T-cell (primary cell): ENCODE results near the gene DNAI7. TPM values are rescaled to one million over a fixed set of nuclear protein-coding genes. Genes with fewer than 3 reads are reported as not detected.

ENCODE experiments used
- ATAC-seq, 4 experiments: fragments of 200-7000 bp in 3 of 4; fragments of 150-1000 bp in 1 of 4; cut with Tn5 transposase; replicated peaks in 1 of 4; 1 replicate in 3 of 4; 2 replicates in 1 of 4; pipeline ENCODE4 v1.10.0; 2021; ENCODE audit warnings: moderate library complexity in 3 of 4, mild to moderate bottlenecking in 2 of 4, moderate number of reproducible peaks in 1 of 4
- CTCF ChIA-PET, 2 donors: fragments of 300-600 bp; sonication (Branson Sonifier 250); formaldehyde crosslinking; loops; one replicate each; lab custom pipeline; 2022; ENCODE audit warnings: antibody characterized with exemption in 2 of 2; lab: Charles Lee
- POLR2A ChIA-PET, 2 donors: fragments of 300-600 bp; sonication (Branson Sonifier 250); formaldehyde crosslinking; loops; one replicate each; lab custom pipeline; 2022; ENCODE audit warnings: antibody characterized with exemption in 2 of 2; lab: Charles Lee
- DNase-seq, 35 experiments: peaks; one replicate each; pipeline versions ENCODE4 v3.0.0 to v3.0.0-alpha.2; 2013 to 2023
- H3K27ac ChIP-seq: one replicate; pipeline ENCODE4 v1.5.1; 2013; ENCODE audit warnings: low read length
- H3K27me3 ChIP-seq, 2 experiments: replicated peaks in 1 of 2; 1 replicate in 1 of 2; 2 replicates in 1 of 2; pipeline versions ENCODE4 v1.6.1 to v1.7.0; 2013; ENCODE audit warnings: low read length in 1 of 2, mixed read lengths in 1 of 2; ENCODE audit not compliant: control insufficient read depth in 2 of 2, insufficient read depth in 2 of 2; ENCODE audit errors: extremely low read depth in 1 of 2
- H3K36me3 ChIP-seq, 2 donors: 1 replicate in 1 of 2; 2 replicates in 1 of 2; pipeline versions ENCODE4 v1.6.1 to v1.7.0; 2013; ENCODE audit warnings: low read length in 1 of 2; ENCODE audit not compliant: control insufficient read depth in 2 of 2, insufficient read depth in 1 of 2; ENCODE audit errors: extremely low read depth in 1 of 2
- H3K4me1 ChIP-seq, 2 experiments: 1 replicate in 1 of 2; 2 replicates in 1 of 2; pipeline versions ENCODE4 v1.6.1 to v1.7.0; 2013; ENCODE audit warnings: low read length in 2 of 2, mixed read lengths in 1 of 2; ENCODE audit not compliant: insufficient read depth in 2 of 2, control insufficient read depth in 1 of 2; ENCODE audit errors: extremely low read depth in 1 of 2
- H3K4me3 ChIP-seq, 2 donors: 1 replicate in 1 of 2; 2 replicates in 1 of 2; pipeline versions ENCODE4 v1.5.1 to v1.7.0; 2013; ENCODE audit warnings: mild to moderate bottlenecking in 2 of 2, low read length in 1 of 2, moderate library complexity in 1 of 2; ENCODE audit not compliant: control insufficient read depth in 1 of 2; ENCODE audit errors: extremely low read depth in 1 of 2
- H3K9me3 ChIP-seq: 2 replicates; pipeline ENCODE4 v1.7.0; 2013
- H3K27ac Mint-ChIP-seq, 2 donors: one replicate each; pipeline ENCODE4 v1.8.0; 2020 to 2021; ENCODE audit warnings: mild to moderate bottlenecking in 2 of 2, mixed read lengths in 2 of 2
- H3K27me3 Mint-ChIP-seq, 2 donors: one replicate each; pipeline ENCODE4 v1.8.0; 2021 to 2022; ENCODE audit warnings: mixed read lengths in 2 of 2
- H3K36me3 Mint-ChIP-seq: one replicate; pipeline ENCODE4 v1.8.0; 2021; ENCODE audit warnings: mixed read lengths
- H3K4me1 Mint-ChIP-seq, 3 donors: one replicate each; pipeline ENCODE4 v1.8.0; 2020 to 2022; ENCODE audit warnings: mixed read lengths in 3 of 3, mild to moderate bottlenecking in 1 of 3
- H3K4me3 Mint-ChIP-seq, 3 donors: one replicate each; pipeline ENCODE4 v1.8.0; 2020 to 2022; ENCODE audit warnings: mild to moderate bottlenecking in 3 of 3, mixed read lengths in 3 of 3, moderate library complexity in 3 of 3
- H3K9me3 Mint-ChIP-seq, 3 donors: one replicate each; pipeline ENCODE4 v1.8.0; 2020 to 2022; ENCODE audit warnings: mixed read lengths in 3 of 3
- WGBS: methylation state at CpG from one replicate; pipeline ENCODE4 v1.1.5; 2013; ENCODE audit warnings: missing lambda C conversion rate; ENCODE audit not compliant: insufficient coverage; 5-methylcytosine and 5-hydroxymethylcytosine counted together
- total RNA-seq, 35 experiments: library from RNA in 6 of 35; stranded (reverse) in 6 of 35; fragments of 120-200 nt in 1 of 35; gene quantifications; one replicate each; pipeline versions ENCODE4 v1.2.1 to v1.2.4 and lab custom pipeline; 2013 to 2026

The DNAI7 gene
- total RNA-seq, 5 donors from 2014 or later (not counting 1 experiment from before 2014, with no cell fraction given): 0.16 to 0.90 (median 0.30) TPM; not detected in 2

DNA sequence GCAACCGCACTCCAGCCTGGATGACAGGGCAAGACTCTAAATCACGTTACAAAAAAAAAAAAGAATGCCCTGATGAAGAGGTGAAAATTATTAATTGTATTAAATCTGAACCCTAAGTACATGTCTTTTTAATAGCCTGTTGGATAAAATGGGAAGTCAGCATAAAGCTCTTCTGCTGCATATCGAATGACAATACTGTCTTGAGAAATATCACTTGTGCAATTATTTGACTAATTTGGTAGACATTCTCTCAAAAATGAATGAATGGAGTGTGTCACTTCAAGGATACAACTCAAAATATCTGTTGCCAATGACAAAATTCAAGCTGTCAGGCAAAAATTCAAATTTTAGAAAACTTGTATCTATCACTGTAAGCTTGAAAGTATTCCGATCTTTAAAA is 38.9 kb downstream of the DNAI7 start:
- Mint-ChIP-seq H3K27me3 (no peaks in the 10 kb centered on the region), H3K27ac (no peak overlapping the region), H3K9me3 (no peaks in the 10 kb centered on the region), H3K36me3 (no peaks in the 10 kb centered on the region), H3K4me3 (no peak overlapping the region), H3K4me1 (peaks cover 7 to 11% (median 8%) of the 10 kb centered on the region in 3 donors)
- DNase-seq (no peak), ATAC-seq (no peak)
- Histone ChIP-seq H3K4me3 (no peak overlapping the region), H3K4me1 (no peaks in the 10 kb centered on the region), H3K27ac (no peak overlapping the region), H3K36me3 (no peaks in the 10 kb centered on the region), H3K27me3 (no peaks in the 10 kb centered on the region), H3K9me3 (no peaks in the 10 kb centered on the region)
- 100% methylated on average over 1 of the region's 4 CpGs for WGBS
- ChIA-PET CTCF (interaction anchor here (0.7 to 2.6 kb wide), 7 partner anchors 11 to 1748 kb away, joined by 3 to 17 read pairs (median 4); partner anchors contain the start of genes DNAI7 (in 1 of the 2) and ETFRF1 (in 1 of the 2)), POLR2A (interaction anchor here in 1 of 2 donors (0.6 kb wide), 2 partner anchors 57 to 165 kb away, joined by 3 to 4 read pairs; no protein-coding TSS in a partner anchor)

- Mint-ChIP-seq H3K4me3 (peak overlapping the region; percentile 13 to 39 (median 37)), H3K36me3 (no peaks in the 10 kb centered on the region), H3K9me3 (no peaks in the 10 kb centered on the region), H3K4me1 (peaks cover 7 to 11% (median 8%) of the 10 kb centered on the region in 3 donors), H3K27ac (peak overlapping the region in 1 of 2 donors; percentile 56), H3K27me3 (no peaks in the 10 kb centered on the region)
- Histone ChIP-seq H3K9me3 (no peaks in the 10 kb centered on the region), H3K36me3 (no peaks in the 10 kb centered on the region), H3K27ac (no peak overlapping the region), H3K4me3 (no peak overlapping the region), H3K27me3 (no peaks in the 10 kb centered on the region), H3K4me1 (no peaks in the 10 kb centered on the region)
- POLR2A ChIA-PET: no interaction called here
- ATAC-seq (peak in 2 of 4 experiments; percentile 51 to 55), DNase-seq (peak in 1 of 35 experiments; percentile 72)
- CTCF ChIA-PET: interaction anchor here (0.7 to 3.5 kb wide), 24 partner anchors 10 to 877 kb away, joined by 3 to 24 read pairs (median 4); partner anchors contain the start of genes DNAI7 (in 1 of the 2), ETFRF1 (in 1 of the 2) and KRAS (in 1 of the 2)
- WGBS: no CpG with 5 or more reads among the region's 2 CpGs
Observed at GRCh38 chr12:25155022-25155576, 39.9 kb downstream of the DNAI7 start.

DNA sequence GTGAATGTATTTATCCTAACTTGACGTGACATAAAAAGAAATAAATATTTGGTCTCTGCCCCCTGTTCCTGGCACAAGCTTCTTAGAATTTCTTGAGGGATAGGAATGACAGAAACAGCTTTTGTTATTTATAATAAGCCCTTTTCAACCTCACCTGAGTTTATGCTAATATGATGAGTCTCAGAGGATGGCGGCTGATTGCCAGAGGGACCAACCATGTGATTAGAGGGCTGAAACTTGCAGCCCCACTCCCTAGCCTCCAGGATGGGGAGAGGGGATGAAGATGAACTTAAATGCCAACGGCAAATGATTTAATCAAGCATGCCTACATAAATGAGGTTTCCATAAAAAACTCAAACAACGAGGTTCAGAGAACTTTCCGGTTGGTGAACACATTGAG is 42.9 kb downstream of the DNAI7 start:
- H3K4me1 ChIP-seq: no peaks in the 10 kb centered on the region
- no peaks in the 10 kb centered on the region for H3K36me3 ChIP-seq
- no peaks in the 10 kb centered on the region for H3K27me3 ChIP-seq
- no peaks in the 10 kb centered on the region for H3K27me3 Mint-ChIP-seq
- no CpG with 5 or more reads among the region's 5 CpGs for WGBS
- H3K4me3 Mint-ChIP-seq: no peak overlapping the region
- no peak overlapping the region for H3K27ac ChIP-seq
- peaks cover 7 to 11% (median 8%) of the 10 kb centered on the region in 3 donors for H3K4me1 Mint-ChIP-seq
- H3K4me3 ChIP-seq: no peak overlapping the region
- CTCF ChIA-PET: interaction anchor here (0.6 to 3.5 kb wide), 5 partner anchors 43 to 187 kb away, joined by 3 to 24 read pairs (median 3); partner anchors contain the start of genes DNAI7 (in 1 of the 2) and ETFRF1 (in 1 of the 2)
- no peaks in the 10 kb centered on the region for H3K36me3 Mint-ChIP-seq
- H3K9me3 Mint-ChIP-seq: no peaks in the 10 kb centered on the region
- no peak overlapping the region for H3K27ac Mint-ChIP-seq
- H3K9me3 ChIP-seq: no peaks in the 10 kb centered on the region
- no peak for ATAC-seq
- DNase-seq: no peak
- POLR2A ChIA-PET: interaction anchor here in 1 of 2 donors (0.6 kb wide), 3 partner anchors 56 to 100 kb away, joined by 3 read pairs; partner anchors contain the start of gene KRAS

GRCh38 chr12:25151476-25151875 is 43.5 kb downstream of the DNAI7 start:
- no peak for ATAC-seq
- WGBS: no CpG with 5 or more reads among the region's 5 CpGs
- Histone ChIP-seq H3K9me3 (no peaks in the 10 kb centered on the region), H3K27me3 (no peaks in the 10 kb centered on the region), H3K4me1 (no peaks in the 10 kb centered on the region), H3K27ac (no peak overlapping the region), H3K4me3 (no peak overlapping the region), H3K36me3 (no peaks in the 10 kb centered on the region)
- CTCF ChIA-PET: interaction anchor here (0.6 to 0.7 kb wide), 3 partner anchors 160 to 236 kb away, joined by 3 read pairs; no protein-coding TSS in a partner anchor
- no peak overlapping the region for H3K27ac Mint-ChIP-seq
- DNase-seq: no peak
- no peaks in the 10 kb centered on the region for H3K9me3 Mint-ChIP-seq
- POLR2A ChIA-PET: interaction anchor here in 1 of 2 donors (0.6 kb wide), 2 partner anchors 99 to 100 kb away, joined by 3 read pairs; partner anchors contain the start of gene KRAS
- no peaks in the 10 kb centered on the region for H3K27me3 Mint-ChIP-seq
- no peaks in the 10 kb centered on the region for H3K36me3 Mint-ChIP-seq
- no peak overlapping the region for H3K4me3 Mint-ChIP-seq
- peaks cover 7 to 11% (median 8%) of the 10 kb centered on the region in 3 donors for H3K4me1 Mint-ChIP-seq

DNA sequence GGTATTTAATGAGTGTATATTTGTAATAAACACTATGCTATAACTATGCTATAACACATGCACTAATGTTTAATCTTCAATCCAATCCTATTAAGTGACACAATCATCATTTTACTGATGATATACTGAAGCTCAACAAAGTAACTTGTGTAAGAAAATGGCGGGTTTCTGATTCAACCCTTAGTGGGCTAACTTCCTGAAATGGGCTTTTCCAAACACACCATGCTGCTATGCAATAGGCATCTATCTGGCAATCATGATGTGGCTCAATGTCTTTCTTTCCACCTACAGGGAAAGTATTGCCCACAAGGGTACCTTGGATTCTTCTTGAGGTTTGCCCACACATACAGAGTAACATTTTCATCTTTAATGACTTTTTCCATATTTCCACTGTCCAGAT is 48.3 kb downstream of the DNAI7 start:
- no CpG with 5 or more reads among the region's 1 CpG for WGBS
- Histone ChIP-seq H3K27ac (no peak overlapping the region), H3K27me3 (no peaks in the 10 kb centered on the region), H3K4me1 (no peaks in the 10 kb centered on the region), H3K36me3 (no peaks in the 10 kb centered on the region), H3K4me3 (no peak overlapping the region), H3K9me3 (no peaks in the 10 kb centered on the region)
- ChIA-PET CTCF (interaction anchor here in 1 of 2 donors (0.6 kb wide), 1 partner anchor 87 kb away, joined by 3 read pairs; no protein-coding TSS in a partner anchor), POLR2A (interaction anchor here (0.6 kb wide), 2 partner anchors 238 to 337 kb away, joined by 3 read pairs; no protein-coding TSS in a partner anchor)
- ATAC-seq (no peak), DNase-seq (no peak)
- H3K4me1 Mint-ChIP-seq: no peaks in the 10 kb centered on the region
- H3K36me3 Mint-ChIP-seq: no peaks in the 10 kb centered on the region
- H3K4me3 Mint-ChIP-seq: no peak overlapping the region
- H3K9me3 Mint-ChIP-seq: no peaks in the 10 kb centered on the region
- no peaks in the 10 kb centered on the region for H3K27me3 Mint-ChIP-seq
- H3K27ac Mint-ChIP-seq: no peak overlapping the region

DNA sequence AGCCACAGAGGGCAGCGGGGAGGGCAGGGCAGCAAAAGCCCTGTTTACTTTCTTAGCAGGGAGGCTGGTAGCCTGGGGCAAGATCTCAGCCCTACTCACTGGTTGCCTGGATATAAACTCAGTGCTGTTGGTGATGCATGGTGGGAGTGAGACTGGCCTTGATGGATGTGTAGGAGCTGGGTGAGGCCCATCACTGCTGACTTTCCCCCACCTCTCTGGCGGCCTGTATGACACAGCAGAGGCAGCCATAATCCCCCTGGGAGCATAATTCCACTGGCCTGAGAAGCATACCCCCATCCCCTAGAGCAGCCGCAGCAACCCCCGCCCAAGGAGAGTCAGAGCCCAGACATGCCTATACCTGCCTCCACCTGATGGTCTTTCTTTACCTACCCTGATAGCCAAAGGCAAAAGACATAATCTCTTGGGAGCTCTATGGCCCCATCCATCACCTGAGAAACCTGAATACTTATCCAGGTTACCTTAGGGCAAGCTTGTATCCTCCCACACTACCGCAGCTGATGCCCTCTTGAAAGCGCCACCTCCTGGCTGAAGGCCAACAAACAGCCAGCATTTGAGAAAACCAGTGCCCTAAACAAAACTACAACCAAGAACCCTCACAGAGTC is 59.3 kb downstream of the DNAI7 start:
- no peaks in the 10 kb centered on the region for H3K27me3 ChIP-seq
- Mint-ChIP-seq H3K36me3 (no peaks in the 10 kb centered on the region), H3K27me3 (peaks cover 0 to 10% of the 10 kb centered on the region in 2 donors), H3K27ac (no peak overlapping the region), H3K4me1 (no peaks in the 10 kb centered on the region), H3K4me3 (no peak overlapping the region), H3K9me3 (peaks cover 0 to 3% (median 2%) of the 10 kb centered on the region in 3 donors)
- ChIA-PET CTCF (no interaction called here), POLR2A (interaction anchor here in 1 of 2 donors (0.6 kb wide), 1 partner anchor 143 kb away, joined by 3 read pairs; no protein-coding TSS in a partner anchor)
- no peak overlapping the region for H3K27ac ChIP-seq
- H3K9me3 ChIP-seq: no peaks in the 10 kb centered on the region
- ATAC-seq (no peak), DNase-seq (peak in 3 of 35 experiments; percentile 0 to 14 (median 1))
- no peaks in the 10 kb centered on the region for H3K4me1 ChIP-seq
- no peak overlapping the region for H3K4me3 ChIP-seq
- 71% methylated on average over 5 of the region's 6 CpGs for WGBS
- H3K36me3 ChIP-seq: no peaks in the 10 kb centered on the region
